A549 (cell line): ENCODE data around the gene OCRL.

Source experiments
- BHLHE40 ChIP-seq: IDR thresholded peaks from 2 replicates; pipeline ENCODE4 v1.6.1; 2012; ENCODE audit warnings: low read depth, low read length, inconsistent platforms
- CHD2 ChIP-seq: fragments of 150-350 bp; IDR thresholded peaks from 2 replicates; pipeline ENCODE4 v1.6.1; 2014; ENCODE audit warnings: low read length; ENCODE audit not compliant: partially characterized antibody
- CHD4 ChIP-seq: fragments of 200-600 bp; sonication (generic); IDR thresholded peaks from 2 replicates; pipeline ENCODE4 v1.6.1; 2016; ENCODE audit warnings: antibody characterized with exemption, mild to moderate bottlenecking, borderline replicate concordance
- EP300 ChIP-seq, 2 experiments: fragments of >200 bp; sonication (Bioruptor Twin); formaldehyde crosslinking; IDR thresholded peaks; 2 replicates in 1 of 2; 3 replicates in 1 of 2; pipeline ENCODE4 v1.6.1; 2016 to 2017
- ESRRA ChIP-seq: fragments of 150-350 bp; IDR thresholded peaks from 2 replicates; pipeline ENCODE4 v1.6.1; 2014; ENCODE audit warnings: mild to moderate bottlenecking, low read length, borderline replicate concordance
- JUN ChIP-seq, 2 experiments: fragments of >200 bp; sonication (Bioruptor Twin); formaldehyde crosslinking; IDR thresholded peaks; 2 replicates in 1 of 2; 3 replicates in 1 of 2; pipeline ENCODE4 v1.6.1; 2016 to 2017
- MAX ChIP-seq: IDR thresholded peaks from 2 replicates; pipeline ENCODE4 v1.6.1; 2012
- NR3C1 ChIP-seq: fragments of >200 bp; sonication (Bioruptor Twin); formaldehyde crosslinking; IDR thresholded peaks from 3 replicates; pipeline ENCODE4 v1.6.1; 2017
- RAD21 ChIP-seq, 2 experiments: fragments of >200 bp in 1 of 2; sonication (Bioruptor Twin) in 1 of 2; formaldehyde crosslinking in 1 of 2; IDR thresholded peaks in 1 of 2; conservative IDR thresholded peaks in 1 of 2; 2 replicates in 1 of 2; 3 replicates in 1 of 2; pipeline ENCODE4 v1.6.1; 2012 to 2018; ENCODE audit warnings: inconsistent platforms in 1 of 2
- TF ChIP-seq, protein P1 (sequence below): fragments of >200 bp; sonication (Bioruptor Twin); formaldehyde crosslinking; IDR thresholded peaks from 3 replicates; pipeline ENCODE4 v1.5.1; 2016

- TF ChIP-seq JUN (IDR thresholded peaks at IDR 0.05) (no peak), ESRRA (no peak), MAX (no peak), NR3C1 (no peak), RAD21 (conservative IDR thresholded peaks at IDR 0.05 in 1 of 2, IDR thresholded peaks at IDR 0.05 in 1 of 2) (no peak), BHLHE40 (no peak), CHD2 (no peak), EP300 (IDR thresholded peaks at IDR 0.05) (no peak), CHD4 (no peak)
- TF ChIP-seq, protein P1, sequence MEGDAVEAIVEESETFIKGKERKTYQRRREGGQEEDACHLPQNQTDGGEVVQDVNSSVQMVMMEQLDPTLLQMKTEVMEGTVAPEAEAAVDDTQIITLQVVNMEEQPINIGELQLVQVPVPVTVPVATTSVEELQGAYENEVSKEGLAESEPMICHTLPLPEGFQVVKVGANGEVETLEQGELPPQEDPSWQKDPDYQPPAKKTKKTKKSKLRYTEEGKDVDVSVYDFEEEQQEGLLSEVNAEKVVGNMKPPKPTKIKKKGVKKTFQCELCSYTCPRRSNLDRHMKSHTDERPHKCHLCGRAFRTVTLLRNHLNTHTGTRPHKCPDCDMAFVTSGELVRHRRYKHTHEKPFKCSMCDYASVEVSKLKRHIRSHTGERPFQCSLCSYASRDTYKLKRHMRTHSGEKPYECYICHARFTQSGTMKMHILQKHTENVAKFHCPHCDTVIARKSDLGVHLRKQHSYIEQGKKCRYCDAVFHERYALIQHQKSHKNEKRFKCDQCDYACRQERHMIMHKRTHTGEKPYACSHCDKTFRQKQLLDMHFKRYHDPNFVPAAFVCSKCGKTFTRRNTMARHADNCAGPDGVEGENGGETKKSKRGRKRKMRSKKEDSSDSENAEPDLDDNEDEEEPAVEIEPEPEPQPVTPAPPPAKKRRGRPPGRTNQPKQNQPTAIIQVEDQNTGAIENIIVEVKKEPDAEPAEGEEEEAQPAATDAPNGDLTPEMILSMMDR = no peak
These were observed 69.3 kb downstream of the OCRL start for GRCh38 chrX:129609395-129609794.
